IPS DF 4.7 (cell line): Measurements from ENCODE around the gene HBEGF.
"Not testable (repeated sequence)": the region's sequence is repeated elsewhere in the genome, so short reads cannot be mapped to it uniquely, and the experiment has no call there.

Experiments used
- DNase-seq: peaks from one replicate; pipeline ENCODE4 v3.0.0-alpha.2; 2013; ENCODE audit warnings: low spot score; ENCODE audit errors: extremely low read depth

HBEGF gene

GRCh38 chr5:140361901-140362300 lies 15.5 kb upstream of the HBEGF start:
- DNase-seq = no peak

GRCh38 chr5:140360681-140361479 lies 14.5 kb upstream of the HBEGF start:
- DNase-seq = no peak

GRCh38 chr5:140360101-140360500 lies 13.7 kb upstream of the HBEGF start, which contains the start of gene SLC4A9:
Gene SLC4A9, plus strand, starts transcription at chr5:140360194. Its CDS starts 43 bp downstream, at chr5:140360237.
- DNase-seq = no peak

DNA sequence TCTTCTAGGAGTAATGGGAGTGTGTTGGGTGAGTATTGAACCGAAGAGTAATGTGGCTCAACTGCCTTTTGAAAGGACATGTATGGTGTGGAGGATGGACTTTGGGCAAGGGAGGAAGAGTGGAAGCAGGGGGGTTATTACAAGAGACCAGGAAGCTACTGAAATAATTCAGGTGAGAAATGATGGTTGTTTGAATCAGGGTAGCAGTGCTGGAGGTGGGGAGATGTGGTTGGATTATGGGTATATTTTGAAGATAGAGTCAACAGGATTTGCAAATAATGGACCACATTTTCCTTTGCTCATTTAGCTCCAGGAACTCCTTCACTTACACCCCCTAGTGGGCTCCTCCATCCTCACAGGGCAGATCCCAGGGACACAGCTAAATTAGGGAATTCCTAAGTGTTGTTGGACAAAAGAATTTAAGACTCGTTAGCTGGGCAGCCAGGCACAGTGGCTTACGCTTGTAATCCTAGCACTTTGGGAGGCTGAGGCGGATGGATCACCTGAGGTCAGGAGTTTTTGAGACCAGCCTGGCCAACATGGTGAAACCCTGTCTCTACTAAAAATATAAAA lies 12.4 kb upstream of the HBEGF start:
- DNase-seq = no peak

DNA sequence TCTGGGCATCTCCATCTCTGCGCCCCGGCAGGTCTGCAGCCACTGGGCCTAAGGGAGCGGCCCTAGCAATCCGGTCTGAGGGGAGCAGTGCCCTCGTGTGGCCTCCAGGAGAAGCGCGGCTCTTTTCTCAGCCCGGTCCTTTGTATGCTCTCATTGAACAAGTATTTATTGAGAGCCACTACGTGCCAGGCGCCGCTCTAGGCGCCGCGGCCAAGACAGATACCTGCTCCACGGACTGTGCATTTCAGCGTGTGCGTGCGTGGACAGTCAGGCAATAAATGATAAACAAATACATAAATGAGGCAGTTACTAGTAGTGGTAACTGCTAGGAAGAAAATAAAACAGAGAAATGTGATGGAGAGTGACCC lies 11.3 kb upstream of the HBEGF start:
- no peak for DNase-seq

- DNase-seq = no peak
These were observed 10.7 kb upstream of the HBEGF start for GRCh38 chr5:140356853-140357725.

DNA sequence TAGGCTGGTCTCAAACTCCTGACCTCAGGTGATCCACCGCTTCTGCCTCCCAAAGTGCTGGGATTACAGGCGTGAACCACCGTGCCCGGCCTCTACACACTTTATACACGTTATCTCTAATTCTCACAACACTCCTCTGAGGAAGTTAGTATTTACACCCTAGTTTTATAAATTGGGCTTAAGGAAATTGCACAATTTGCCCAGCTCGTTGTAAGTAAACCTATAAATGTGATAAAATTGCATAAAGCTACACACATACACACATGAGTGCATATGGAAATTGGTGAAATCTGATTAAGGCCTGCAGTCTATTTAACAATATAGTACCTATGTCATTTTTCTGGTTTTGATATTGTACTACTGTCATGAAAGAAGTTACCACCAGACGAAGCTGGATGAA lies 9.1 kb upstream of the HBEGF start:
- no peak for DNase-seq

- no peak for DNase-seq
These were observed 5.4 kb upstream of the HBEGF start for GRCh38 chr5:140351609-140352334.

DNA sequence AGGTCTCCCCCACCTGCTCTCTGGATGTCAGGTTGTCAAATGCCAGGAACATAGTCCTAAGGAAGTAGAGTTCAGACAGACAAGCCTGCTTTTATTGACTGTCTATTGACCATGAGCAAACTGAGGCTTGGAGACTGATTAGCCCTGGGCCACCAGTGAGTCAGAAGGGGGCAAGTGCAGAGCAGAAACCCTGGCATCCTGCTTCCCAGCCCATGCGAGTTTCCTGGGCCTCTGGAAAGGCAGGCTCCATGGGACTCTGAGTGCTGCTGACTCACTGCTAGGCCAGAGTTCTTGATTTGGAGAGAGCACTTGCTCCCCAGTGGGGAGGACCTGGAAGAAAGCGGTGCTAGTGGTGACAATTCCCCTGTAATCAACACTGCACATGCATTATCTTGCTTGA lies 2.8 kb upstream of the HBEGF start:
- no peak for DNase-seq

DNA sequence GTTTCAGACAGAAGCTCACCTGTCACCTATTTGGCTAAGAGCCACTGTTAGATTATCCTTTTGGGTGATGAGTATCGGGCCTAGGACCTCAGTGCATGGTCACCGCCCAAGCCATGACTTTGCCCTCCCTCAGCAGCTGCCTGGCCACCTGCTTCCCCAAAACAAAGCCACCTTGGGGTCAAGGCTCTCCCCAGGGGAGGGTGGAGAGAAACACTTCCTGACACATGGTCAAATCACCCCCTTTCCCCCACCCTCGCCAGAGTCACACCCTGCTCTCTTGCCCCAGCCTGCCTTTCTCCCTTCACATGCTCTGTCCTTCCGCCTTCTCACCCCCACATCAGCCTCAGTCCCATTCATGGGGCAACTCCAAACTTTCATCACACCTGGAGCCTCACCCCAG lies 1.7 kb upstream of the HBEGF start:
- no peak for DNase-seq

- no peak for DNase-seq
These were observed 957 bp upstream of the HBEGF start for GRCh38 chr5:140347360-140347759.

DNA sequence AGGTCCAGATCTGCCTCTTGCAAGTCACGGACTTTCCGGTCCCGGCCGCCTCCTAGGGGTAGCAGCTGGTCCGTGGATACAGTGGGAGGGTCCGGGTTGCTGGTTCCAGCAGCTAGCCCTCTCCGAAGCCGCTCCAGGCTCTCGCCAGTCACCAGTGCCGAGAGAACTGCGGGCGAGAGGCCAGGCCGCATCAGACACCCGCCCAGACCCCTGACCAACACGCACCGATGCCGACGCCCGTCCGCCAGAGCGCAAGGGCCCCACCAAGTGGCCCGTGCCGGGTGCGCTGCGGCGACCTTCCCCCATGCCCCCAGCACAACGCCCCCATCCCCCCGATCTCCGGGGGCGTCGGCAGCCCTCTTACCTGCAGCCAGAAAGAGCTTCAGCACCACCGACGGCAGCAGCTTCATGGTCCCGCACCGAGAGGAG lies 470 bp downstream of the HBEGF start:
- no peak for DNase-seq

GRCh38 chr5:140344683-140345423 lies 1.6 kb downstream of the HBEGF start:
- no peak for DNase-seq

GRCh38 chr5:140343849-140344248 lies 2.6 kb downstream of the HBEGF start:
- not testable (repeated sequence) for DNase-seq

GRCh38 chr5:140342896-140343295 lies 3.5 kb downstream of the HBEGF start:
- DNase-seq = no peak

DNA sequence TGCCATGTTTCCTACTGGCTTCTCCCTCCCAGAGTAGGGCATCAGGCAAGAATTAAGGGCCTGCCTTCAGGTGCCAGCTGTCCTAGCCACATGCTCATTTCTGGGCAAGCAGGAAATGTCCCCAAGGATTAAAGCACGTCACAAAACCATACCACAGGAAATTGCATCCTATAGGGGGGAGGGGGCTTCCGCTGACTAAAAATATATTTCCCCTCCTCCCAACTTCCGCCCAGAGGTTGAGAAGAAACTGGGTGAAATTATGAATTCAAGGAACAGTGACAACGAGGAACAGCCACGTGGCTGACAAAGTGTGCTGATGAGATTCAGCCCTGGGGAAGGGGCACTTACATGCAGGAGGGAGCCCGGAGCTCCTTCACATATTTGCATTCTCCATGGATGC lies 4.1 kb downstream of the HBEGF start:
- no peak for DNase-seq

GRCh38 chr5:140341591-140341990 lies 4.8 kb downstream of the HBEGF start:
- DNase-seq = no peak

- DNase-seq = no peak
These were observed 5.7 kb downstream of the HBEGF start for GRCh38 chr5:140340605-140341121.

DNA sequence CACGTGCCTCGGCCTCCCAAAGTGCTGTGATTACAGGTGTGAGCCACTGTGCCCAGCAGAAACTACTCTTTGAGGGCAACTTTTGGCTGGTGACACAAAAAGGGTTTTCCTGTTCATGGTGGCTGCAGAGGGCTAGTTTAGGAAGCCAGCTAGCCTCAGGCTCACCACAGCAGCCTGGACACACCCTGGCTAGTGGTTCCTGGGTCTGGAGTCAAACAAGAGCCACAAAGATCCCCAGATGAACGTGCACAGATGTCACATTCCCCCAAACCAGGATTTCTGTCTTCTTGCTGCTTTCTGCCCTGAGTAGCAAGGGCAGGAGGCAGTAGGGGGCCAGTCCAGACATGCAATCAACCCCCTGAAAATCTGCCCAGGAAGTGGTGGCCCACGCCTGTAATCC lies 6.8 kb downstream of the HBEGF start:
- no peak for DNase-seq

DNA sequence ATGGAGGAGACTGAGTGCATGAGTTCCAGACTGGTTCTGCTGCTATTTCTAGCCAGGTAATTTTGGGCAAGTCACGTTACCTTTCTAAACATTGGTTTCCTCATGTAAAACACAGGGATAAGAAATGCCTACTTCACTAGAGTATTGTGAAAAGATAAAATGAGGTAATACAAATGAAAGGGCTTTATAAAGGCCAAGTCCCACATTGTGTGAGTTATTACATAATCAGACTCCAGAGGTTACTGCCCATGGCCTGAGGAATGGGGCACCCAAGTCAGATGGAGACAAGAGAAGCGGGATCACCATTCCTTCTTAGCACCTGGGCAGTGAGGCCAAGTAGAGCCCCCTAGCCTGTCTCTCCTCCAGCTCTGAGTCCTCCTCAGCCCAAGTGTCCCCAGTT lies 7.5 kb downstream of the HBEGF start:
- no peak for DNase-seq

GRCh38 chr5:140338336-140338735 lies 8.1 kb downstream of the HBEGF start:
- DNase-seq = no peak
